Measurements from ENCODE around the gene GPRIN1.

GPRIN1 gene

GRCh38 chr5:176631383-176632200 is 21.6 kb upstream of the GPRIN1 start:
- peaks cover 34 to 91% (median 83%) of the 10 kb centered on the region in 10 experiments for H3K4me1 ChIP-seq
- H3K9me3 ChIP-seq (replicated peaks in 1 of 11): no peaks in the 10 kb centered on the region
- peaks cover 18 to 60% (median 31%) of the 10 kb centered on the region in 11 experiments for H3K27me3 ChIP-seq
- H3K4me2 ChIP-seq: peak overlapping the region in 9 of 11 experiments; percentile 95 to 100 (median 98); a peak in 19 of 22 replicates
- no peaks in the 10 kb centered on the region for H3K36me3 ChIP-seq
- H3K4me3 ChIP-seq: no peak overlapping the region
- peaks cover 0 to 46% (median 10%) of the 10 kb centered on the region in 11 experiments; a peak in 10 of 22 replicates for H4K20me1 ChIP-seq
- H3K9ac ChIP-seq: no peak overlapping the region
- TF ChIP-seq Cebpa-rat (IDR thresholded peaks at IDR 0.05): no peak
- no peak overlapping the region for H3K27ac ChIP-seq

- Histone ChIP-seq H3K4me3 (peak overlapping the region; percentile 55 to 71 (median 62)), H3K4me2 (peak overlapping the region; percentile 95 to 100 (median 99)), H3K9ac (peak overlapping the region in 10 of 11 experiments; percentile 3 to 69 (median 44); a peak in 14 of 22 replicates), H3K27ac (no peak overlapping the region), H3K27me3 (peaks cover 18 to 60% (median 31%) of the 10 kb centered on the region in 11 experiments), H3K9me3 (replicated peaks in 1 of 11) (no peaks in the 10 kb centered on the region), H4K20me1 (peaks cover 0 to 49% (median 10%) of the 10 kb centered on the region in 11 experiments; a peak in 10 of 22 replicates), H3K4me1 (peaks cover 34 to 93% (median 89%) of the 10 kb centered on the region in 10 experiments), H3K36me3 (no peaks in the 10 kb centered on the region)
- TF ChIP-seq Cebpa-rat (IDR thresholded peaks at IDR 0.05): no peak
Observed at GRCh38 chr5:176630681-176631222, 20.8 kb upstream of the GPRIN1 start.

GRCh38 chr5:176629853-176630680 is 20.1 kb upstream of the GPRIN1 start, which contains the start of the genes EIF4E1B and SNCB:
Gene EIF4E1B (plus strand): TSS chr5:176630675. CDS start chr5:176642788, 12,113 bp downstream.
Gene SNCB (minus strand): TSS chr5:176630534. CDS start chr5:176629654, 880 bp downstream.
- peaks cover 0 to 49% (median 10%) of the 10 kb centered on the region in 11 experiments; a peak in 10 of 22 replicates for H4K20me1 ChIP-seq
- H3K36me3 ChIP-seq: no peaks in the 10 kb centered on the region
- no peak within 1 kb of the TSS for H3K27ac ChIP-seq
- peak within 1 kb of the TSS; percentile 3 to 69 (median 46); a peak in 18 of 22 replicates for H3K9ac ChIP-seq
- no peaks in the 10 kb centered on the region for H3K9me3 ChIP-seq (replicated peaks in 1 of 11)
- H3K4me3 ChIP-seq: peak within 1 kb of the TSS; percentile 55 to 71 (median 62)
- H3K4me2 ChIP-seq: peak within 1 kb of the TSS; percentile 95 to 100 (median 99)
- peaks cover 18 to 60% (median 31%) of the 10 kb centered on the region in 11 experiments for H3K27me3 ChIP-seq
- TF ChIP-seq Cebpa-rat (IDR thresholded peaks at IDR 0.05): no peak
- peaks cover 34 to 95% (median 90%) of the 10 kb centered on the region in 10 experiments for H3K4me1 ChIP-seq

DNA sequence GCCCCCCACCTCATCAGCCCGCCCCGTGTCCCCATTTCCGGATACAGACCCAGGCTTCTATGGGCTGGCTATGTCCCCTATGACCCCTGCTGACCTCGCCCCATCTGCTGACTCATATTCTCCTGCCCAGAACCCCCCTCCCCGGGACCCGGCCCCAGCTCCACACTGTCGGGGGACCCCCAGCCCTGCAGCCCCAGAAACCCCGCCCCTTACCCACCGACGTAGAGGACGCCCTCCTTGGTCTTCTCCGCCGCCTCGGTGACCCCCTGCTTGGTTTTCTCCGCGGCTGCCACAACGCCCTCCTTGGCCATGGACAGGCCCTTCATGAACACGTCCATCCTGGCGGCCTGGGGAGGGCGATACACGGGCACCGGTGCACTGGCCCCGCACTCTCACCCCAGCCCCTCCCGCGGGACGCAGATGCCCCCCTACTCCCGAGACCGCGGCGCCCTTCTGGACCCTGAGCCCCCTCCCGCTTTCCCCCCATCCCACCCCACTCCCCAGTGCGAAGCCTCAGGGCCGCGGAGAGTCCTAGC is 19.4 kb upstream of the GPRIN1 start:
- no peak overlapping the region for H3K27ac ChIP-seq
- H4K20me1 ChIP-seq: peaks cover 0 to 49% (median 10%) of the 10 kb centered on the region in 11 experiments; a peak in 10 of 22 replicates
- TF ChIP-seq Cebpa-rat (IDR thresholded peaks at IDR 0.05): no peak
- H3K4me2 ChIP-seq: peak overlapping the region; percentile 95 to 100 (median 99)
- H3K27me3 ChIP-seq: peaks cover 18 to 60% (median 31%) of the 10 kb centered on the region in 11 experiments
- no peaks in the 10 kb centered on the region for H3K9me3 ChIP-seq (replicated peaks in 1 of 11)
- H3K4me1 ChIP-seq: peaks cover 34 to 92% (median 87%) of the 10 kb centered on the region in 10 experiments
- peak overlapping the region in 7 of 11 experiments; percentile 4 to 69 (median 49); a peak in 8 of 22 replicates for H3K9ac ChIP-seq
- H3K4me3 ChIP-seq: peak overlapping the region; percentile 55 to 71 (median 62)
- no peaks in the 10 kb centered on the region for H3K36me3 ChIP-seq

- Histone ChIP-seq H3K4me1 (peaks cover 28 to 89% (median 80%) of the 10 kb centered on the region in 10 experiments), H3K36me3 (no peaks in the 10 kb centered on the region), H3K9ac (no peak overlapping the region), H3K4me2 (peak overlapping the region in 9 of 11 experiments; percentile 48 to 100 (median 98); a peak in 18 of 22 replicates), H3K27ac (no peak overlapping the region), H4K20me1 (peaks cover 0 to 46% (median 6%) of the 10 kb centered on the region in 11 experiments; a peak in 8 of 22 replicates), H3K9me3 (replicated peaks in 1 of 11) (no peaks in the 10 kb centered on the region), H3K27me3 (peaks cover 18 to 56% (median 31%) of the 10 kb centered on the region in 11 experiments), H3K4me3 (no peak overlapping the region)
- no peak for TF ChIP-seq Cebpa-rat (IDR thresholded peaks at IDR 0.05)
Observed at GRCh38 chr5:176628406-176629228, 18.7 kb upstream of the GPRIN1 start.

DNA sequence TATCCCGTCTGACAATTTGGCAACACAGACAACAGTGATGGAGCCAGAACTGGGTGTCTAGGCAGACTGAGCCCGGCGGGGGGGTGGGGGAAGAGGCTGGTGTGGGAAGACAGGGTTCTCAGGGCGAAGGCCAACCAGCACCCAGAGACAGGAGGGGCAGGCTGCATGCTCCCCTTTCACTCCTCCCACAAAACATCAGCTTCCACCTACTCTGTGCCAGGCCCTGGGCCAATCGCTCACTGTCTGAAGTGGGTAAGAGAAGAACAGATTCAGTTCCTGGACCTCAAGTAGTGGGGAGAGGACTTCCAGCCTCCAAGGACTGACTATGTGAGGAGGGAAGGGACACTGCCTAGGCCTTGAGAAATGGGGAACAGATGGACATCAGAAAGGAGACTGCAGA is 17.6 kb upstream of the GPRIN1 start:
- Histone ChIP-seq H3K27me3 (peaks cover 18 to 51% (median 31%) of the 10 kb centered on the region in 11 experiments), H4K20me1 (peaks cover 0 to 46% (median 6%) of the 10 kb centered on the region in 11 experiments; a peak in 8 of 22 replicates), H3K27ac (no peak overlapping the region), H3K4me2 (peak overlapping the region; percentile 3 to 100 (median 97); a peak in 19 of 22 replicates), H3K4me1 (peaks cover 25 to 78% (median 70%) of the 10 kb centered on the region in 10 experiments; a peak in 19 of 20 replicates), H3K9ac (peak overlapping the region in 1 of 11 experiments; percentile 7; a peak in 1 of 22 replicates), H3K36me3 (no peaks in the 10 kb centered on the region), H3K4me3 (no peak overlapping the region), H3K9me3 (replicated peaks in 1 of 11) (no peaks in the 10 kb centered on the region)
- TF ChIP-seq Cebpa-rat (IDR thresholded peaks at IDR 0.05): no peak

DNA sequence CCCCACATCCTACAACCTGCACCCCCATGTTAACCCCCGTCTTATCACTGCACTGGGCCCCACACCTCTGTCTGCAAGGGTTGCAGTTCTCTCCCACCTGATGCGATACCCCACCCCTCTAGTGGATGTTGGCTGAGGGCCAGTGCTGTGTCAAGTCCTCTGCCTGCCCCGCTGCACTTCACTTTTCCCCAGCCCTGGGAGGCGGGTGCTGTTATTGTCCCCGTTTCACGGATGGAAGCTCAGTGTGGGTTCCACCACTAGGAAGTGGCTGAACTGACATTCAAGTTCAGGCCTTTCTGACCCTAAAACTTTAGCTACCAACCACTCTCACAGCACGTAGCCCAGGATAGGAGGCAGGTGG is 16.9 kb upstream of the GPRIN1 start:
- Histone ChIP-seq H3K4me3 (no peak overlapping the region), H4K20me1 (peaks cover 0 to 46% (median 6%) of the 10 kb centered on the region in 11 experiments; a peak in 9 of 22 replicates), H3K4me1 (peaks cover 26 to 78% (median 72%) of the 10 kb centered on the region in 10 experiments), H3K36me3 (no peaks in the 10 kb centered on the region), H3K9ac (no peak overlapping the region), H3K27me3 (peaks cover 19 to 52% (median 33%) of the 10 kb centered on the region in 11 experiments), H3K9me3 (replicated peaks in 1 of 11) (no peaks in the 10 kb centered on the region), H3K4me2 (peak overlapping the region in 10 of 11 experiments; percentile 38 to 100 (median 98); a peak in 18 of 22 replicates), H3K27ac (no peak overlapping the region)
- TF ChIP-seq Cebpa-rat (IDR thresholded peaks at IDR 0.05): no peak

Measured in BLaER1 treated with 17β-estradiol and CSF1 and Interleukin-3, amounts not matched to agents 10 nM and 100 nM (cell line).